Trophoblast cell (in vitro differentiated cells and primary cell): ENCODE results near the gene SDK2.

Experiments used
- DNase-seq, 2 donors: peaks; one replicate each; pipeline ENCODE4 v3.0.0-alpha.2; 2016
- H2AFZ ChIP-seq: 2 replicates; pipeline ENCODE4 v1.6.1; 2013; ENCODE audit warnings: low read length, moderate library complexity, mild to moderate bottlenecking; ENCODE audit not compliant: insufficient read depth, poor library complexity
- H2AK5ac ChIP-seq: 2 replicates; pipeline ENCODE4 v1.6.1; 2013; ENCODE audit warnings: mild to moderate bottlenecking, low read length
- H2BK120ac ChIP-seq: 2 replicates; pipeline ENCODE4 v1.6.1; 2013; ENCODE audit warnings: low read length, mild to moderate bottlenecking, moderate library complexity; ENCODE audit not compliant: insufficient read depth, poor library complexity
- H2BK12ac ChIP-seq: 2 replicates; pipeline ENCODE4 v1.6.1; 2013; ENCODE audit warnings: mild to moderate bottlenecking, low read length, moderate library complexity
- H2BK5ac ChIP-seq: 2 replicates; pipeline ENCODE4 v1.6.1; 2013; ENCODE audit warnings: low read length, low read depth, moderate library complexity, mild to moderate bottlenecking; ENCODE audit not compliant: poor library complexity
- H3K14ac ChIP-seq: 2 replicates; pipeline ENCODE4 v1.6.1; 2013; ENCODE audit warnings: mild to moderate bottlenecking, low read length
- H3K18ac ChIP-seq: 2 replicates; pipeline ENCODE4 v1.6.1; 2013; ENCODE audit warnings: mild to moderate bottlenecking, low read length
- H3K23ac ChIP-seq: 2 replicates; pipeline ENCODE4 v1.6.1; 2013; ENCODE audit warnings: low read length
- H3K27ac ChIP-seq: 2 replicates; pipeline ENCODE4 v1.5.1; 2013; ENCODE audit warnings: low read depth, mild to moderate bottlenecking, inconsistent platforms, low read length, moderate library complexity
- H3K27me3 ChIP-seq: 2 replicates; pipeline ENCODE4 v1.6.1; 2013; ENCODE audit warnings: inconsistent platforms, mild to moderate bottlenecking, low read length, moderate library complexity; ENCODE audit not compliant: insufficient read depth
- H3K36me3 ChIP-seq, 2 experiments: 1 replicate in 1 of 2; 2 replicates in 1 of 2; pipeline ENCODE4 v1.6.1; 2013; ENCODE audit warnings: low read length in 2 of 2, mild to moderate bottlenecking in 2 of 2, moderate library complexity in 1 of 2; ENCODE audit not compliant: insufficient read depth in 2 of 2, control insufficient read depth in 1 of 2
- H3K4ac ChIP-seq: 2 replicates; pipeline ENCODE4 v1.6.1; 2013; ENCODE audit warnings: low read depth, mild to moderate bottlenecking, low read length, moderate library complexity
- H3K4me1 ChIP-seq, 2 experiments: 1 replicate in 1 of 2; 2 replicates in 1 of 2; pipeline ENCODE4 v1.6.1; 2013; ENCODE audit warnings: low read length in 2 of 2, mild to moderate bottlenecking in 2 of 2, moderate library complexity in 1 of 2; ENCODE audit not compliant: insufficient read depth in 2 of 2, control insufficient read depth in 1 of 2
- H3K4me2 ChIP-seq: 2 replicates; pipeline ENCODE4 v1.6.1; 2013; ENCODE audit warnings: inconsistent platforms, mild to moderate bottlenecking, low read length, moderate library complexity
- H3K4me3 ChIP-seq: 2 replicates; pipeline ENCODE4 v1.5.1; 2013; ENCODE audit warnings: mild to moderate bottlenecking, low read depth, low read length, inconsistent platforms
- H3K79me1 ChIP-seq: one replicate; pipeline ENCODE4 v1.6.1; 2013; ENCODE audit warnings: low read length
- H3K79me2 ChIP-seq: 2 replicates; pipeline ENCODE4 v1.6.1; 2013; ENCODE audit warnings: low read length, mild to moderate bottlenecking; ENCODE audit not compliant: control insufficient read depth, insufficient read depth, poor library complexity
- H3K9ac ChIP-seq: 2 replicates; pipeline ENCODE4 v1.6.1; 2013; ENCODE audit warnings: mild to moderate bottlenecking, low read length
- H3K9me3 ChIP-seq: 2 replicates; pipeline ENCODE4 v1.6.1; 2013; ENCODE audit warnings: low read depth, mild to moderate bottlenecking, control low read depth, inconsistent platforms, low read length; ENCODE audit not compliant: insufficient read depth
- H4K12ac ChIP-seq: 2 replicates; pipeline ENCODE4 v1.6.1; 2013; ENCODE audit warnings: low read depth, mild to moderate bottlenecking, low read length, moderate library complexity
- H4K8ac ChIP-seq: 2 replicates; pipeline ENCODE4 v1.6.1; 2013; ENCODE audit warnings: low read depth, mild to moderate bottlenecking, low read length, moderate library complexity
- H4K91ac ChIP-seq: one replicate; pipeline ENCODE4 v1.6.1; 2013; ENCODE audit warnings: low read depth, mild to moderate bottlenecking, low read length, moderate library complexity
- WGBS: extraction: QIAGEN DNeasy Blood & Tissue Kit; methylation state at CpG from one replicate; pipeline ENCODE4 v1.1.7; 2013; ENCODE audit warnings: missing lambda C conversion rate; ENCODE audit not compliant: insufficient read length, insufficient coverage; ENCODE audit errors: extremely low coverage; 5-methylcytosine and 5-hydroxymethylcytosine counted together

The SDK2 gene

GRCh38 chr17:73598212-73598611 lies 46.0 kb downstream of the SDK2 start:
- H3K27ac ChIP-seq = no peak overlapping the region
- WGBS = no CpG with 5 or more reads among the region's 13 CpGs
- H3K4ac ChIP-seq = no peak overlapping the region
- H3K4me3 ChIP-seq = no peak overlapping the region
- H3K27me3 ChIP-seq = no peaks in the 10 kb centered on the region
- no peaks in the 10 kb centered on the region for H3K79me1 ChIP-seq
- no peak for DNase-seq
- no peak overlapping the region for H4K91ac ChIP-seq
- H2AFZ ChIP-seq = no peak overlapping the region
- no peaks in the 10 kb centered on the region for H3K36me3 ChIP-seq
- no peak overlapping the region for H4K8ac ChIP-seq
- H2AK5ac ChIP-seq = no peak overlapping the region
- no peak overlapping the region for H4K12ac ChIP-seq
- no peak overlapping the region for H3K14ac ChIP-seq
- no peak overlapping the region for H3K4me2 ChIP-seq
- H3K9ac ChIP-seq = no peak overlapping the region
- no peaks in the 10 kb centered on the region for H3K79me2 ChIP-seq
- peaks cover 0 to 3% of the 10 kb centered on the region in 2 experiments for H3K4me1 ChIP-seq
- H3K23ac ChIP-seq = no peak overlapping the region
- H3K18ac ChIP-seq = no peak overlapping the region
- H2BK5ac ChIP-seq = no peak overlapping the region
- H2BK120ac ChIP-seq = no peak overlapping the region
- H2BK12ac ChIP-seq = no peak overlapping the region
- peaks cover 4% of the 10 kb centered on the region for H3K9me3 ChIP-seq

- no peak overlapping the region for H2BK120ac ChIP-seq
- H3K27me3 ChIP-seq = no peaks in the 10 kb centered on the region
- no peak overlapping the region for H4K12ac ChIP-seq
- no peaks in the 10 kb centered on the region for H3K36me3 ChIP-seq
- H3K9me3 ChIP-seq = peaks cover 4% of the 10 kb centered on the region
- no peak overlapping the region for H2AK5ac ChIP-seq
- no peak overlapping the region for H3K4me2 ChIP-seq
- no peak overlapping the region for H3K9ac ChIP-seq
- no peak overlapping the region for H3K27ac ChIP-seq
- no peak overlapping the region for H3K4ac ChIP-seq
- H2BK5ac ChIP-seq = no peak overlapping the region
- H3K23ac ChIP-seq = no peak overlapping the region
- H3K79me2 ChIP-seq = no peaks in the 10 kb centered on the region
- H3K4me3 ChIP-seq = no peak overlapping the region
- H2BK12ac ChIP-seq = no peak overlapping the region
- H3K14ac ChIP-seq = no peak overlapping the region
- H4K91ac ChIP-seq = no peak overlapping the region
- WGBS = no CpG with 5 or more reads among the region's 7 CpGs
- no peak overlapping the region for H2AFZ ChIP-seq
- no peaks in the 10 kb centered on the region for H3K79me1 ChIP-seq
- peaks cover 0 to 3% of the 10 kb centered on the region in 2 experiments for H3K4me1 ChIP-seq
- no peak for DNase-seq
- no peak overlapping the region for H3K18ac ChIP-seq
- no peak overlapping the region for H4K8ac ChIP-seq
Measured at GRCh38 chr17:73595931-73596330, 48.3 kb downstream of the SDK2 start.

GRCh38 chr17:73595479-73595878 lies 48.8 kb downstream of the SDK2 start:
- no peak overlapping the region for H2BK12ac ChIP-seq

GRCh38 chr17:73595068-73595467 lies 49.2 kb downstream of the SDK2 start:
- Histone ChIP-seq H3K9ac (no peak overlapping the region), H3K4me1 (no peaks in the 10 kb centered on the region), H4K12ac (no peak overlapping the region), H3K4ac (no peak overlapping the region), H3K9me3 (peaks cover 4% of the 10 kb centered on the region), H3K23ac (no peak overlapping the region), H2BK12ac (no peak overlapping the region), H3K4me3 (no peak overlapping the region), H4K91ac (no peak overlapping the region), H2BK5ac (no peak overlapping the region), H3K18ac (no peak overlapping the region), H3K79me1 (no peaks in the 10 kb centered on the region), H3K14ac (no peak overlapping the region), H2AFZ (no peak overlapping the region), H3K27ac (no peak overlapping the region), H3K4me2 (no peak overlapping the region), H4K8ac (no peak overlapping the region), H3K79me2 (no peaks in the 10 kb centered on the region), H2BK120ac (no peak overlapping the region), H2AK5ac (no peak overlapping the region), H3K36me3 (no peaks in the 10 kb centered on the region), H3K27me3 (no peaks in the 10 kb centered on the region)
- 100% methylated on average over 1 of the region's 6 CpGs for WGBS
- DNase-seq = no peak

More at GRCh38 chr17:73595479-73595878, 48.8 kb downstream of the SDK2 start:
- Histone ChIP-seq H3K4me1 (peaks cover 0 to 1% of the 10 kb centered on the region in 2 experiments), H4K8ac (no peak overlapping the region), H3K27ac (no peak overlapping the region), H3K9me3 (peaks cover 4% of the 10 kb centered on the region), H2AK5ac (no peak overlapping the region), H3K4me3 (no peak overlapping the region), H3K23ac (no peak overlapping the region), H3K36me3 (no peaks in the 10 kb centered on the region), H3K27me3 (no peaks in the 10 kb centered on the region), H3K14ac (no peak overlapping the region), H4K12ac (no peak overlapping the region), H3K4ac (no peak overlapping the region), H2BK5ac (no peak overlapping the region), H3K79me1 (no peaks in the 10 kb centered on the region), H2AFZ (no peak overlapping the region), H3K9ac (no peak overlapping the region), H3K18ac (no peak overlapping the region), H4K91ac (no peak overlapping the region), H3K79me2 (no peaks in the 10 kb centered on the region), H2BK120ac (no peak overlapping the region), H3K4me2 (no peak overlapping the region)
- no CpG with 5 or more reads among the region's 6 CpGs for WGBS
- DNase-seq = no peak
